IPS-18c (cell line): ENCODE data around the gene NOCT.

Source experiments
- H3K4me3 ChIP-seq: 2 replicates; pipeline ENCODE4 v1.7.0; 2013; ENCODE audit warnings: low read depth, mild to moderate bottlenecking, low read length, moderate library complexity; ENCODE audit not compliant: insufficient read depth
- H3K9me3 ChIP-seq: one replicate; pipeline ENCODE4 v1.6.1; 2013; ENCODE audit warnings: mild to moderate bottlenecking, low read length, moderate library complexity; ENCODE audit not compliant: control insufficient read depth, insufficient read depth

The NOCT gene

GRCh38 chr4:139082750-139083606 lies 67.4 kb downstream of the NOCT start:
- no peaks in the 10 kb centered on the region for H3K9me3 ChIP-seq
- peak overlapping the region; percentile 98 for H3K4me3 ChIP-seq

DNA sequence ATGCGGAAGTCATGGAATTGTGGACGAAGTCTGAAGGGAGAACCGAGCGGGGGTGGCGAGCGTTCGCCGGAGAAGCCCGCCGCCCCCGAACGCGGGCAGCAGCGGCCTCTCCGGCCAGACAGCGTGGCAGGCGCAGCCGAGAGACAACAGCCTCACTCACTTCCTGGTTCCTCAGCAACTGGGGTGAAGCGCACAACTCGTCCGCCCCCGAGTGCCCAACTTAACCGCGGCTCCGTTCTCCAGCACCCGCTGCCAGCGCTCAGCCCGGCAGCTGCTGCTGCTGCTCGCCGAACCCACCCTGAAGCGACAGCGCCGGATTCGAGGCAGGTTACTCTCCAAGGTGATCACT lies 68.0 kb downstream of the NOCT start:
- Histone ChIP-seq H3K4me3 (peak overlapping the region; percentile 98), H3K9me3 (no peaks in the 10 kb centered on the region)

DNA sequence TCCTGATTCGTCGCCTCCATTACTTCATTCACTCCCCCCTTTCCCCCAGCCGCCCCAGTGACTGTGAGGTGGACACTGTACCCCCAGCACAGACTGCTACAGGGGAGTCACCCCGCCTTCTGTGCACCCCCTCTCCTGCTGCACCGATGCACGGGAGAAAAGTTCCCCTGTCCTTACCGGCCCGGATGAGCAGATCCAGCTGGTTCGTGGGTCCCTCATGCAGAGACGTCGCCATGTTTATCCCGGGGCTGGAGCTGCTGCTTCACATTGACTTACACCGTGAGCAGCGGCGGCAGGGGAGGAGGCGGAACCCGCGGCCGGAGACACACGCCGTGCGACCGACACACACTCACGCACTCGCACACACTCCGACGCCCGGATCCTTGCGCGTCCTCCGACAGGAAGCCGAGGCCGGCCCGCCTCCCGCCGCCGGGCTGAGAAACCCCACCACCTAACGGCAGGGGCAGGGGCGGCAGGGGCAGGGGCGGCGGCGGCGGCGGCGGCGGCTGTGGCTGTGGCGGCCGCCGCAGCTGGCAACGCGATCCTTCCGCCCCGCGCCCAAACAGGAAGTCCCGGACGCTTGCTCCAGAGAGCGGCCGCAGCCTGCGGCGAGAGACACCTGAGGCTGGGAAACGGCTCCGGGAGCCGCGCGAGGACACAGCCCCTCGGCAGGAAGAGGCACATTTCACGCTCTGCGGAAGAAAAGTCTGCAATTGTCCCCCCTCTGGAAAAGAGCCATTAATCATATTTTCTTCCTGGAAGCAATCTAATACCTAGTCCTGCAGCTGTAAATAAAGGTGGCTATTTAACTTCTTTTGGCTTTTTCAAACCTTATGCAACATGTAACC lies 68.6 kb downstream of the NOCT start:
- H3K4me3 ChIP-seq = peak overlapping the region; percentile 98
- H3K9me3 ChIP-seq = no peaks in the 10 kb centered on the region

GRCh38 chr4:139084804-139085093 lies 69.2 kb downstream of the NOCT start:
- no peaks in the 10 kb centered on the region for H3K9me3 ChIP-seq
- H3K4me3 ChIP-seq = peak overlapping the region; percentile 98

GRCh38 chr4:139085141-139085540 lies 69.6 kb downstream of the NOCT start:
- Histone ChIP-seq H3K4me3 (0 out of 2 replicates have a peak overlapping the region, but pooled peaks have one; percentile 98), H3K9me3 (no peaks in the 10 kb centered on the region)

DNA sequence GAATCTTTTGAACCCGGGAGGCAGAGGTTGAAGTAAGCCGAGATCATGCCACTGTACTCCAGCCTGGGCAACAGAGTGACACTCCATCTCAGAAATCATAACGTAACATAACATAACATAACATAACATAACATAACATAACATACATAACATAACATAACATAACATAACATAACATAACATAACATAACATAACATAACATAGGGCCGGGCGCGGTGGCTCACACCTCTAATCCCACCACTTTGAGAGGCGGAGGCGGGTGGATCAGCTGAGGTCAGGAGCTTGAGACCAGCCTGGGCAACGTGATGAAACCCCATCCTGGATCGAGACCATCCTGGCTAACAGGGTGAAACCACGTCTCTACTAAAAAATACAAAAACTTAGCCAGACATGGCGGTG lies 76.7 kb downstream of the NOCT start:
- Histone ChIP-seq H3K9me3 (no peaks in the 10 kb centered on the region), H3K4me3 (no peak overlapping the region)
